ENCODE measurements around the gene RC3H2. TPM values are rescaled to one million over a fixed set of nuclear protein-coding genes. Genes with fewer than 3 reads are reported as not detected.

RC3H2 gene
- total RNA-seq, 2 experiments from 2014 or later, result 52.6 to 55.0 TPM

- DNase-seq, result no peak
These were observed 35.2 kb upstream of the RC3H2 start for GRCh38 chr9:122940454-122940748.

DNA sequence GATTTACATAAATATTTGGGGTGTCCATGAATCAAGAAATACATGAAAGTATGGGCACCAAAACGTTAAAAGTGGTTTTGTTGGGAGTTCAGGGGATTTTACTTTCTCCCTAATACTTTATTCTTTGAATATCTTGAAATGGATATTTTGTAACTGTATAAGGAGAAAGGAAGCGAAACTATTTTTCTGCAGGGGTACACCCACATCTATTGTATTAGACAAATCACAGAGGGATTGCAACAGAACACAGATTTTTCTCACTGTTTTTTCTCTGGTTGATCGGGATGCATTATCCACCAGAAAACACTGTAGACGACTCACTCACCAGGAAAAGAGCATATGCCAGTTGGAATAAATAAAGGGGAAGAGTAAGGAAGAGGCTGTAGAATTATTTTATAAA is 34.4 kb upstream of the RC3H2 start:
- H3K4me3 Mint-ChIP-seq, result no peak overlapping the region
- H3K27ac Mint-ChIP-seq, result peak overlapping the region; percentile 58
- peaks cover 13% of the 10 kb centered on the region for H3K36me3 Mint-ChIP-seq
- no peaks in the 10 kb centered on the region for H3K9me3 Mint-ChIP-seq
- H3K4me1 Mint-ChIP-seq, result peaks cover 26% of the 10 kb centered on the region
- DNase-seq (no peak), ATAC-seq (ENCODE audit: low read depth) (no peak)
- no peaks in the 10 kb centered on the region for H3K27me3 Mint-ChIP-seq
- POLR2A ChIA-PET, result interaction anchor here (1.3 to 4.1 kb wide), 3 partner anchors 8 to 59 kb away, joined by 3 to 55 read pairs (median 26); partner anchors contain the start of genes ZBTB26 and ZBTB6

More at GRCh38 chr9:122940454-122940748, 35.2 kb upstream of the RC3H2 start:
- Mint-ChIP-seq H3K9me3 (no peaks in the 10 kb centered on the region), H3K4me3 (peak overlapping the region; percentile 97), H3K27ac (peak overlapping the region; percentile 83), H3K36me3 (peaks cover 9% of the 10 kb centered on the region), H3K27me3 (no peaks in the 10 kb centered on the region), H3K4me1 (peaks cover 23% of the 10 kb centered on the region)
- ATAC-seq (ENCODE audit: low read depth), result no peak
- POLR2A ChIA-PET, result interaction anchor here (0.6 to 4.1 kb wide), 9 partner anchors 9 to 419 kb away, joined by 3 to 55 read pairs (median 5); partner anchors contain the start of genes RC3H2, ZBTB26 and ZBTB6

GRCh38 chr9:122936883-122937282 is 31.7 kb upstream of the RC3H2 start:
- Mint-ChIP-seq H3K36me3 (peaks cover 11% of the 10 kb centered on the region), H3K4me3 (no peak overlapping the region), H3K9me3 (no peaks in the 10 kb centered on the region), H3K27me3 (no peaks in the 10 kb centered on the region), H3K4me1 (peaks cover 25% of the 10 kb centered on the region), H3K27ac (no peak overlapping the region)
- DNase-seq (no peak), ATAC-seq (ENCODE audit: low read depth) (no peak)
- POLR2A ChIA-PET, result no interaction called here

DNA sequence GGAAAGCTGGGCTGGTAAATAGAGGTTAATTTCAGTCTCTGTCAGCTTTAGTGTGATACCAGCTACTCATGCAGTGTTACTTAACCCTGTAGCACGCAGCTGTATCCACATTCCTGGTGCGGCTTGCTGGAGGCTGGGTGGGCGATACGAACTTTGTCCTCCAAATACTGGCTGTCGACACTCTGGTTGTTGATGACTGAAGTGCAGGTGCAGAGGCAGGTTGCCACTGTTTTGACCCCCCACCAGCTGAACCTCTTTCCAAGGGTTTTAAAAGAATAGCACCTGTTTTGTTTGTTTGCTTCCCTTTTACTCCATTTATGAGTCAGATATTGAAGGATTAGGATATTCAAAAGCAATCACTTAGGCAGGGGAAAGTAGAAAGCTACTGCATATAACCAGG is 31.3 kb upstream of the RC3H2 start:
- Mint-ChIP-seq H3K9me3 (no peaks in the 10 kb centered on the region), H3K36me3 (peaks cover 11% of the 10 kb centered on the region), H3K4me1 (peaks cover 21% of the 10 kb centered on the region), H3K27me3 (no peaks in the 10 kb centered on the region), H3K27ac (no peak overlapping the region), H3K4me3 (no peak overlapping the region)
- POLR2A ChIA-PET, result no interaction called here
- ATAC-seq (ENCODE audit: low read depth) (no peak), DNase-seq (no peak)

DNA sequence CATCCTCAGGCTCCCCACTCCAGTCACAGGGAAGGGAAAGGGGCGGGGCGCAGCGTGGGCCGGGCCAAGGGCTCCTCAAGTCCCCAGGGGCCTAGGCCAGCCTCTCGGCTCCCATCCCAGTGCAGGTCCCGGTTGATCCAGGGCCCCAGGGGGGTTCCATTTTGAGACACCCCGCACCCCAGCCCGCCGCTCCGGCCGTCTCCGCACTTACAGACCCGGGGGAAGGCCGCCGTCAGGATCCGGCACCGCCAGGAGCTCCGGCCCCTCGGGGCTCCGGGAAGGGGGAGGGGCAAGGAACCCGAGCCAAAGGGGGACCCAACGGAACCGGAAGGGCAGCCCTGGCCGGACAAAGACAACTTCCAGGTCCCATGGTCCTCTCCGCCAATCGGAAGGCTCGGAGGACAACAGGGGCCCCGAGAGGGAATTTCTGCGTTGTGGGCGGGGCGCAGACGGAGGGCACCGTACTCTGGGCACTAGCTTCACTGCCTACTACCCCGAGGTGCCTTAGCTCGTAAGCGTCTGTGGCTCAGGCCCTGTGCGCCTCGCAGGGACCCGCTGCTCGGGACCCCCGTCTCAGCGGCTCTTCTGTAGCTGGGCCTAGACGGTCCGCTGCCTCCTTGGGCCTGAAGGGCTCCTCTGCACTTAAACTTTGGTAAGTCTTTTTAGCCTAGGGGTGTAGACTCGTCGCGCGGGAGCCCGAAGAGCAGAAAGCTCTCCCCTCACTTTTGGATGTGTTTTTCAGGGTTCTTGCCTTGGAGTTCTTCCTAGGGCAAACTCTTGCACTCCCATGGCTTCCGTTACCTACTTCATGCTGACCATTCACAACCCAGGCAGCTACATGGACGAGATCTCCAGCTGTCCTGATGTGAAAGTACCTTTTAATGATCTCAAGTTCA is 26.3 kb upstream of the RC3H2 start, which contains the start of gene ZBTB26:
Gene ZBTB26, minus strand, starts transcription at position 287 of the 896 bp plus-strand sequence. CDS start 11,578 bp downstream, outside the sequence.
- POLR2A ChIA-PET, result interaction anchor here (0.5 to 4.2 kb wide), 10 partner anchors 10 to 904 kb away, joined by 3 to 55 read pairs (median 4); partner anchors contain the start of genes PDCL, RABGAP1, RC3H2 and ZBTB6
- ATAC-seq (ENCODE audit: low read depth) (peak; percentile 98), DNase-seq (peak; percentile 85)
- peaks cover 13% of the 10 kb centered on the region for H3K4me1 Mint-ChIP-seq
- peak within 1 kb of the TSS; percentile 85 for H3K27ac Mint-ChIP-seq
- no peak within 1 kb of the TSS for H3K4me3 Mint-ChIP-seq
- H3K9me3 Mint-ChIP-seq, result no peaks in the 10 kb centered on the region
- peaks cover 8% of the 10 kb centered on the region for H3K36me3 Mint-ChIP-seq
- H3K27me3 Mint-ChIP-seq, result no peaks in the 10 kb centered on the region

GRCh38 chr9:122930541-122931225 is 25.5 kb upstream of the RC3H2 start:
- Mint-ChIP-seq H3K36me3 (peaks cover 4% of the 10 kb centered on the region), H3K4me1 (peaks cover 13% of the 10 kb centered on the region), H3K27me3 (no peaks in the 10 kb centered on the region), H3K27ac (no peak overlapping the region), H3K4me3 (no peak overlapping the region), H3K9me3 (no peaks in the 10 kb centered on the region)
- POLR2A ChIA-PET, result interaction anchor here (1.0 to 4.2 kb wide), 5 partner anchors 11 to 103 kb away, joined by 3 to 55 read pairs (median 23); partner anchors contain the start of genes PDCL, RABGAP1, RC3H2 and ZBTB6
- DNase-seq (no peak), ATAC-seq (ENCODE audit: low read depth) (no peak)

DNA sequence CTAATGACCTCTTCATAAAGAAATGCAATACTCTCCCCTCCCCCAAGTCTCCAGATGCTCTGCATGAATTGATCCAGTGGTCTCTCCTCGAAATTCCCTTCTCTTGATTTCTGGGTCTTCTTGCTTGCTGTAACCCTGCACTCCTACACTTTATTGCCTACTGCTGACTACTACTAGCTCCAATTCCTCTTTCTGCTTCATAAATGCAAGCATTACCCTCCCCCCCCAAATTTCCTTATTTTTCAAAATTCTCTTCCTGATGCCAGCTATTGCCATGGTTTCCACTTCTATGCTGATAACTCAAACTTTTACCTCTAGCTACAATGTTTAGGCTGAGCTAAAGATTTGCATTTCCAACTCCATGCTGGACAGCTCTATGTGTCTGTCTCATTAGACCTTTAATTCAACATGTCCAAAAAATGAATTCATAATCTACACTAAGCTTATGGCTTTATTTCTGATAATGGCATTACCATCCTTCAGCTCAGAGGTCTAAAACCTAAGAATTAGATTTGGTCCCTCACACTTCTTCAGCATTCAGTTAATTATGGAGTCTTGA is 24.7 kb upstream of the RC3H2 start:
- no peaks in the 10 kb centered on the region for H3K27me3 Mint-ChIP-seq
- ATAC-seq (ENCODE audit: low read depth) (no peak), DNase-seq (no peak)
- H3K9me3 Mint-ChIP-seq, result no peaks in the 10 kb centered on the region
- H3K27ac Mint-ChIP-seq, result no peak overlapping the region
- no peak overlapping the region for H3K4me3 Mint-ChIP-seq
- H3K4me1 Mint-ChIP-seq, result peaks cover 10% of the 10 kb centered on the region
- H3K36me3 Mint-ChIP-seq, result peaks cover 2% of the 10 kb centered on the region
- POLR2A ChIA-PET, result interaction anchor here (3.3 to 4.2 kb wide), 2 partner anchors 12 to 25 kb away, joined by 23 to 55 read pairs; partner anchors contain the start of genes RABGAP1 and RC3H2

GRCh38 chr9:122923947-122924346 is 18.8 kb upstream of the RC3H2 start:
- POLR2A ChIA-PET, result interaction anchor here (0.6 kb wide), 1 partner anchor 9 kb away, joined by 3 read pairs; no protein-coding TSS in a partner anchor
- Mint-ChIP-seq H3K27ac (no peak overlapping the region), H3K27me3 (no peaks in the 10 kb centered on the region), H3K9me3 (no peaks in the 10 kb centered on the region), H3K4me1 (peaks cover 5% of the 10 kb centered on the region), H3K4me3 (no peak overlapping the region), H3K36me3 (no peaks in the 10 kb centered on the region)
- DNase-seq, result no peak
- no peak for ATAC-seq (ENCODE audit: low read depth)

DNA sequence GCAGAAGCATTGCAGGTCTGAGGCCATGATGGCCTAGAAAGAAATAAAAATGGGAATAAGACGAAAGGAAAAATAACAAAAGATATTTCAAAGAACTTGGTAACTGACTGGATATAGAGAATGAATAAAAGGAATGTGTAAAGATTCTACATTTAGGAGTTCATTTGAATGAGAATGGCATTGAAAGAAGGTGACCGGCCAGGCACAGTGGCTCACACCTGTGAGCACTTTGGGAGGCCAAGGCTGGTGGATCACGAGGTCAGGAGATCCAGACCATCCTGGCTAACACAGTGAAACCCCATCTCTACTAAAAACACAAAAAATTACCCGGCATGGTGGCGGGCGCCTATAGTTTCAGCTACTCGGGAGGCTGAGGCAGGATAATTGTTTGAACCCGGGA is 17.6 kb upstream of the RC3H2 start:
- Mint-ChIP-seq H3K4me3 (no peak overlapping the region), H3K27ac (no peak overlapping the region), H3K27me3 (no peaks in the 10 kb centered on the region), H3K9me3 (no peaks in the 10 kb centered on the region), H3K4me1 (peaks cover 5% of the 10 kb centered on the region), H3K36me3 (no peaks in the 10 kb centered on the region)
- no peak for ATAC-seq (ENCODE audit: low read depth)
- DNase-seq, result no peak
- POLR2A ChIA-PET, result no interaction called here

GRCh38 chr9:122918310-122918709 is 13.2 kb upstream of the RC3H2 start:
- ATAC-seq (ENCODE audit: low read depth), result no peak
- no peak for DNase-seq
- peaks cover 2% of the 10 kb centered on the region for H3K4me1 Mint-ChIP-seq
- H3K9me3 Mint-ChIP-seq, result no peaks in the 10 kb centered on the region
- H3K4me3 Mint-ChIP-seq, result no peak overlapping the region
- peaks cover 2% of the 10 kb centered on the region for H3K36me3 Mint-ChIP-seq
- no peak overlapping the region for H3K27ac Mint-ChIP-seq
- POLR2A ChIA-PET, result no interaction called here
- H3K27me3 Mint-ChIP-seq, result no peaks in the 10 kb centered on the region

DNA sequence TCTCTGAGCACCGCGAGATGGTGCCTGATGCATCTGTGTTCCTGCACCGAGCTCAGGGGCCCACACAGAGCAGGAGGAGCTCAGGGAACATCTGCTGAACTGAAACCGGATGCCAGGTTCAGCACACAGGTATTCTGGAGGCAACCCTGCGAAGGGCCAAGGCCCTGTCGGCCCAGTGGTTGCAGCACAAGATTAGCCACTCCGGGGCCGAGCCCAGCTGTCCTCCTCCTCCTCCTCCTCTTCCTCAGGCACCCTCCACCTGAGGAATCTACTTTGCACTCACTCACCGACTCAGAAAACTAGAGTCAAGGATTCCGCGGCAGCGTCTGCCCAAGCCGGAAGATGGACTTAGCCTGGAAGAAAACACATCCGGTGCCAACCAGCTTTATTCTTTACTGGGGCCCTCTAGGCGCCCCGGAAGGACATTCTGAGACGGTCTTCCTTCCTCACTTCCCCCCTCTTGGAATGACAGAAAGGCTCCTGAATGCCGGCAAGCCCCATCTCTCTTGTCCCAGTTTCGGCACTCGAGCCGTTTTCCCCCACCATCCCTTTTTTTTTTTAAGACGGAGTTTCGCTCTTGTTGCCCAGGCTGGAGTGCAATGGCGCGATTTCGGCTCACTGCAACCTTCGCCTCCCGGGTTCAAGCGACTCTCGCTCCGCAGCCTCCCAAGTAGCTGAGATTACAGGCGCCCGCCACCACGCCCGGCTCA is 8.0 kb upstream of the RC3H2 start, which contains the start of gene ZBTB6:
Gene ZBTB6, minus strand, starts transcription at position 360 of the 710 bp plus-strand sequence. CDS start 1,251 bp downstream, outside the sequence.
- Mint-ChIP-seq H3K27me3 (no peaks in the 10 kb centered on the region), H3K27ac (peak within 1 kb of the TSS; percentile 96)
- POLR2A ChIA-PET, result interaction anchor here (0.6 to 2.5 kb wide), 14 partner anchors 9 to 1712 kb away, joined by 3 to 33 read pairs (median 6); partner anchors contain the start of genes PDCL, RABGAP1, RC3H2 and ZBTB26

GRCh38 chr9:122912671-122912963 is 7.5 kb upstream of the RC3H2 start:
- POLR2A ChIA-PET, result interaction anchor here (0.6 to 2.5 kb wide), 14 partner anchors 8 to 1711 kb away, joined by 3 to 33 read pairs (median 6); partner anchors contain the start of genes PDCL, RABGAP1, RC3H2 and ZBTB26
- no peak for ATAC-seq (ENCODE audit: low read depth)
- H3K27me3 Mint-ChIP-seq, result no peaks in the 10 kb centered on the region
- H3K4me1 Mint-ChIP-seq, result peaks cover 22% of the 10 kb centered on the region
- no peak for DNase-seq
- peaks cover 25% of the 10 kb centered on the region for H3K36me3 Mint-ChIP-seq
- H3K9me3 Mint-ChIP-seq, result no peaks in the 10 kb centered on the region
- peak overlapping the region; percentile 96 for H3K27ac Mint-ChIP-seq
- H3K4me3 Mint-ChIP-seq, result peak overlapping the region; percentile 94

More for the DNA sequence above, 8.0 kb upstream of the RC3H2 start, which contains the start of gene ZBTB6:
- ATAC-seq (ENCODE audit: low read depth) (peak; percentile 98), DNase-seq (peak; percentile 71)
- no peaks in the 10 kb centered on the region for H3K9me3 Mint-ChIP-seq
- H3K36me3 Mint-ChIP-seq, result peaks cover 21% of the 10 kb centered on the region
- peak within 1 kb of the TSS; percentile 94 for H3K4me3 Mint-ChIP-seq
- peaks cover 22% of the 10 kb centered on the region for H3K4me1 Mint-ChIP-seq
